ENCODE data around the gene LEPR. TPM values are rescaled to one million over a fixed set of nuclear protein-coding genes. Genes with fewer than 3 reads are reported as not detected.

Gene LEPR
- total RNA-seq, 1 donor from 2014 or later: 16.2 TPM

- TF ChIP-seq POLR2A (IDR thresholded peaks at IDR 0.05) (no peak), POLR2AphosphoS5 (IDR thresholded peaks at IDR 0.05; ENCODE audit: insufficient read depth in 1 of 2, low read depth in 1 of 2) (no peak)
- TF ChIP-seq, protein P1, sequence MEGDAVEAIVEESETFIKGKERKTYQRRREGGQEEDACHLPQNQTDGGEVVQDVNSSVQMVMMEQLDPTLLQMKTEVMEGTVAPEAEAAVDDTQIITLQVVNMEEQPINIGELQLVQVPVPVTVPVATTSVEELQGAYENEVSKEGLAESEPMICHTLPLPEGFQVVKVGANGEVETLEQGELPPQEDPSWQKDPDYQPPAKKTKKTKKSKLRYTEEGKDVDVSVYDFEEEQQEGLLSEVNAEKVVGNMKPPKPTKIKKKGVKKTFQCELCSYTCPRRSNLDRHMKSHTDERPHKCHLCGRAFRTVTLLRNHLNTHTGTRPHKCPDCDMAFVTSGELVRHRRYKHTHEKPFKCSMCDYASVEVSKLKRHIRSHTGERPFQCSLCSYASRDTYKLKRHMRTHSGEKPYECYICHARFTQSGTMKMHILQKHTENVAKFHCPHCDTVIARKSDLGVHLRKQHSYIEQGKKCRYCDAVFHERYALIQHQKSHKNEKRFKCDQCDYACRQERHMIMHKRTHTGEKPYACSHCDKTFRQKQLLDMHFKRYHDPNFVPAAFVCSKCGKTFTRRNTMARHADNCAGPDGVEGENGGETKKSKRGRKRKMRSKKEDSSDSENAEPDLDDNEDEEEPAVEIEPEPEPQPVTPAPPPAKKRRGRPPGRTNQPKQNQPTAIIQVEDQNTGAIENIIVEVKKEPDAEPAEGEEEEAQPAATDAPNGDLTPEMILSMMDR (IDR thresholded peaks at IDR 0.05): no peak
- Histone ChIP-seq H3K36me3 (peaks cover 0 to 27% of the 10 kb centered on the region in 2 donors), H3K27me3 (no peaks in the 10 kb centered on the region), H3K4me1 (peaks cover 8% of the 10 kb centered on the region), H3K4me3 (no peak overlapping the region), H3K9me3 (no peaks in the 10 kb centered on the region), H3K27ac (no peak overlapping the region)
- no peak for DNase-seq (ENCODE audit: extremely low spot score in 2 of 2)
- intact Hi-C loops (cut with DNase I): loop anchor here (10.0 kb wide), 1 partner anchor 251 kb away; no protein-coding TSS in a partner anchor
Measured at GRCh38 chr1:65434255-65434654, 13.8 kb downstream of the LEPR start.

DNA sequence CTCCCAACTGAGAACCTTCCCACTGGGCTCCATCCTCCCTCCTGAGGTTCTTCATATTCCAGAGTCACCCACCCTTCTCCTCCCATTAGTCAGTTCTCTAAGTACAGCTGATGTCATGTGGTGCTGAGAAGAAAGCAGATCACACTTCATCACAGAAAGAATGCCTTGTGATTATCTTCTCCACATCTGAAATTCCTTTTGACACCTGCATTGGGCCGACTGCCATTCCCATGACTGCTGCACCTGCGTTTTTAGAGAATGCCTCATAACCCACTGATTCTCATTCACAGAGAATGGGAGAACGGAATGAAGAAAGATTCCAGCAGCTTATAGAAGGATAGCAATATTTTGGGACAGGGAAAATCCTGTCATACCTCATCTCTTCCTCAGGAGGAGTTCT, 14.3 kb downstream of the LEPR start:
- H3K36me3 ChIP-seq: peaks cover 0 to 23% of the 10 kb centered on the region in 2 donors
- intact Hi-C loops (cut with DNase I): loop anchor here (10.0 kb wide), 1 partner anchor 250 kb away; no protein-coding TSS in a partner anchor

GRCh38 chr1:65435987-65436386, 15.5 kb downstream of the LEPR start:
- Histone ChIP-seq H3K36me3 (peaks cover 0 to 12% of the 10 kb centered on the region in 2 donors), H3K27me3 (no peaks in the 10 kb centered on the region), H3K4me3 (no peak overlapping the region), H3K9me3 (no peaks in the 10 kb centered on the region), H3K4me1 (no peaks in the 10 kb centered on the region), H3K27ac (no peak overlapping the region)
- intact Hi-C loops (cut with DNase I): loop anchor here (10.0 kb wide), 1 partner anchor 249 kb away; no protein-coding TSS in a partner anchor
- TF ChIP-seq, protein P1 (IDR thresholded peaks at IDR 0.05): no peak
- DNase-seq (ENCODE audit: extremely low spot score in 2 of 2): no peak

More for the DNA sequence above, 14.3 kb downstream of the LEPR start:
- DNase-seq (ENCODE audit: extremely low spot score in 2 of 2): no peak
- Histone ChIP-seq H3K27ac (no peak overlapping the region), H3K27me3 (no peaks in the 10 kb centered on the region), H3K4me1 (peaks cover 3% of the 10 kb centered on the region), H3K9me3 (no peaks in the 10 kb centered on the region), H3K4me3 (no peak overlapping the region)
- TF ChIP-seq POLR2AphosphoS5 (IDR thresholded peaks at IDR 0.05; ENCODE audit: insufficient read depth in 1 of 2, low read depth in 1 of 2) (no peak), POLR2A (IDR thresholded peaks at IDR 0.05) (no peak)
- TF ChIP-seq, protein P1 (IDR thresholded peaks at IDR 0.05): no peak

GRCh38 chr1:65437616-65438015, 17.1 kb downstream of the LEPR start:
- intact Hi-C loops (cut with DNase I): loop anchor here (10.0 kb wide), 1 partner anchor 247 kb away; no protein-coding TSS in a partner anchor
- no peaks in the 10 kb centered on the region for H3K27me3 ChIP-seq
- TF ChIP-seq, protein P1 (IDR thresholded peaks at IDR 0.05): no peak
- TF ChIP-seq POLR2A (IDR thresholded peaks at IDR 0.05): no peak
- TF ChIP-seq POLR2AphosphoS5 (IDR thresholded peaks at IDR 0.05; ENCODE audit: insufficient read depth in 1 of 2, low read depth in 1 of 2): no peak

GRCh38 chr1:65440322-65440900, 19.9 kb downstream of the LEPR start:
- H3K27ac ChIP-seq: no peak overlapping the region
- no peaks in the 10 kb centered on the region for H3K9me3 ChIP-seq
- no peaks in the 10 kb centered on the region for H3K36me3 ChIP-seq
- no peak for DNase-seq (ENCODE audit: extremely low spot score in 2 of 2)
- H3K4me3 ChIP-seq: no peak overlapping the region
- H3K27me3 ChIP-seq: no peaks in the 10 kb centered on the region
- TF ChIP-seq, protein P1 (IDR thresholded peaks at IDR 0.05): no peak
- no peak for TF ChIP-seq POLR2AphosphoS5 (IDR thresholded peaks at IDR 0.05; ENCODE audit: insufficient read depth in 1 of 2, low read depth in 1 of 2)
- TF ChIP-seq POLR2A (IDR thresholded peaks at IDR 0.05): no peak
- H3K4me1 ChIP-seq: no peaks in the 10 kb centered on the region
- intact Hi-C loops (cut with DNase I): no loop called here

More at GRCh38 chr1:65437616-65438015, 17.1 kb downstream of the LEPR start:
- no peak overlapping the region for H3K27ac ChIP-seq
- H3K9me3 ChIP-seq: no peaks in the 10 kb centered on the region
- no peak overlapping the region for H3K4me3 ChIP-seq
- H3K4me1 ChIP-seq: no peaks in the 10 kb centered on the region
- peaks cover 0 to 6% of the 10 kb centered on the region in 2 donors for H3K36me3 ChIP-seq
- no peak for DNase-seq (ENCODE audit: extremely low spot score in 2 of 2)
